ENCODE measurements around the gene WASF3. TPM values are rescaled to one million over a fixed set of nuclear protein-coding genes. Genes with fewer than 3 reads are reported as not detected.

WASF3 gene
- total RNA-seq, 1 donor from 2014 or later: 14.3 TPM

DNA sequence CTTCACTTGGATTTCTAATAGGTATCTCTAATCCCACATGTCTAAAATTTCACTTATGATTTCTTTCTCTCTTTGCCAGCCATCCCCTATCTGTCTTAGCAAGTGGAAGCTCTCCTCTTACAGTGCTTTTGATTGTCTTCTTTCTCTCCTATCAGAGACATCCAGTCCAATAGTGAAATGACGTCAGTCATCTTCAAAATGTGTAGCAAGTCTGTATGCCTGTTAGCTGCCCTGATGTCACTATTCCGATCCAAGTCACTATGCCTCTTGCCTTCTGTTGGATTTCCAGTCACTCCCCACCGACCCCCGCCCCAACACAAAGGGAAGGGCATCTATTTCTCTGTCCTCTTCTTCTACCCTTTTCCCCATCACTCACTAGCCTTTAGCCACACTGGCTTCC lies 96.4 kb downstream of the WASF3 start:
- DNase-seq (ENCODE audit: low spot score in 2 of 2): no peak
- TF ChIP-seq, protein P1, sequence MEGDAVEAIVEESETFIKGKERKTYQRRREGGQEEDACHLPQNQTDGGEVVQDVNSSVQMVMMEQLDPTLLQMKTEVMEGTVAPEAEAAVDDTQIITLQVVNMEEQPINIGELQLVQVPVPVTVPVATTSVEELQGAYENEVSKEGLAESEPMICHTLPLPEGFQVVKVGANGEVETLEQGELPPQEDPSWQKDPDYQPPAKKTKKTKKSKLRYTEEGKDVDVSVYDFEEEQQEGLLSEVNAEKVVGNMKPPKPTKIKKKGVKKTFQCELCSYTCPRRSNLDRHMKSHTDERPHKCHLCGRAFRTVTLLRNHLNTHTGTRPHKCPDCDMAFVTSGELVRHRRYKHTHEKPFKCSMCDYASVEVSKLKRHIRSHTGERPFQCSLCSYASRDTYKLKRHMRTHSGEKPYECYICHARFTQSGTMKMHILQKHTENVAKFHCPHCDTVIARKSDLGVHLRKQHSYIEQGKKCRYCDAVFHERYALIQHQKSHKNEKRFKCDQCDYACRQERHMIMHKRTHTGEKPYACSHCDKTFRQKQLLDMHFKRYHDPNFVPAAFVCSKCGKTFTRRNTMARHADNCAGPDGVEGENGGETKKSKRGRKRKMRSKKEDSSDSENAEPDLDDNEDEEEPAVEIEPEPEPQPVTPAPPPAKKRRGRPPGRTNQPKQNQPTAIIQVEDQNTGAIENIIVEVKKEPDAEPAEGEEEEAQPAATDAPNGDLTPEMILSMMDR (IDR thresholded peaks at IDR 0.05): no peak

DNA sequence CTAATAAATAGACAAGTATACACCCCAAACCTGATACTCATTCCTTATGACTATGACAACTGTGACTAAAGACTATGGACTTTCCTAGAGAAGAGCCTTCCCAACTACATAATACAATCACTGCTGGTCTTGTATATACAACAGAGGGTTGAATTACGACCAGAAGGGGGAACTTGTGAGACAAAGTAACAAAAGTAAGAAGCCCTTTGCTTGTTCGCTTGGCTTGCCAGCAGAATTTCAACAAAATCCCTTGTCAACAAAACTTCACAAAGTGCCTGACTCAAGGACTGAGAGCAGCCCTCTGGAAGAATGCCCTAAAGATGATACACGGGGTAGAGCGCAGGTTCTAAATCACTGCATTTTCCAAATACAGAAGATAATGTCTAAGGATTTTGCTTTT lies 99.4 kb downstream of the WASF3 start:
- Histone ChIP-seq H3K9me3 (no peaks in the 10 kb centered on the region), H3K36me3 (no peaks in the 10 kb centered on the region), H3K4me3 (no peak overlapping the region), H3K27me3 (no peaks in the 10 kb centered on the region), H3K27ac (no peak overlapping the region), H3K4me1 (no peaks in the 10 kb centered on the region)
- intact Hi-C loops (cut with DNase I): no loop called here
- TF ChIP-seq, protein P1 (IDR thresholded peaks at IDR 0.05): no peak
- DNase-seq (ENCODE audit: low spot score in 2 of 2): no peak

More for the DNA sequence above, 96.4 kb downstream of the WASF3 start:
- no peak overlapping the region for H3K27ac ChIP-seq
- H3K36me3 ChIP-seq: no peaks in the 10 kb centered on the region
- no peak overlapping the region for H3K4me3 ChIP-seq
- H3K27me3 ChIP-seq: no peaks in the 10 kb centered on the region
- intact Hi-C loops (cut with DNase I): no loop called here
- peaks cover 0 to 5% of the 10 kb centered on the region in 2 donors for H3K9me3 ChIP-seq
- no peaks in the 10 kb centered on the region for H3K4me1 ChIP-seq

DNA sequence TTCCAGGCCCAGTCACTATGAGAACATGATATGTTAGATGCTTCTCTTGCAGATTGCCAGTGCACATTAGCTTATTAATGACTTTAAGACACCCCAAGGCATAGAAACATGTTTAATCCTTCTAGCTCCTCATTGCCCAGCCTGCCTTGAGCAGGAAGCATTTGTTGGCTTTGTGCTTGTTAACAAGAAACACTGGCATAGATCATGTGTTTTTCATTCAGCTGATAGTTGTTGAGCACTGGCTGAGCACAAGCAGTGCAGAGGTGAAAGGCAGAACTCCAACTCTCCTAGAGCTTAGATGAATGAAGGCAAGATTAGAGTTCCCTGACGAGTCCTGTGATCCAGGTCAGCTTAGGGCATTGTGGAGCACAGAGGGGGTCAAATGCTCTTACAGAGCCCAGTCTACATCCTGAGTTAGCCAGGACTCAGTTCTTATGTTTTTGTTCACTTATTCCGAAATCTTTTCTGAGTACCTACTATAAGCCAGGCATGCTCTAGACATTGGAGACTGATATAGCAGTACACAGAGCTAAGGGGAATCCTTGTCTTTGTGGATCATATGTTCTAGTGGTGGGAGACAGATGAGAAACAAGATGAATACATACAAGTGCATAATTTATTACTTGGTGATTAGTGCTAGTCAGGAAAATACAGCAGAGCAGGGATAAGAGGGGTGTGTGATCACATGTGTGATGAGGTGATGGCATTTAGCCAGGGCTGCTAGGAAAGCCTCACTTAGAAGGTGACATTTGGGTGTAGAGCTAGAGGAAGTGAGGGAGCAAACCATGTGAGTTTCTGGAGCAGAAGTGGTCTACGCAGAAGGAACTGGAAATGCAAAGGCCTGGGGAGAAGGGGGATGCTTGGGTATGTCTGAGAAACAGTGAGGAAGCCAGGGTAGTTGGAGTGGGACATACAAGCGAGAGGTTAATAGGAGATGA lies 101.2 kb downstream of the WASF3 start:
- Histone ChIP-seq H3K27ac (no peak overlapping the region), H3K36me3 (no peaks in the 10 kb centered on the region), H3K27me3 (no peaks in the 10 kb centered on the region), H3K4me3 (no peak overlapping the region), H3K4me1 (no peaks in the 10 kb centered on the region), H3K9me3 (no peaks in the 10 kb centered on the region)
- DNase-seq (ENCODE audit: low spot score in 2 of 2): no peak
- intact Hi-C loops (cut with DNase I): no loop called here
- TF ChIP-seq, protein P1 (IDR thresholded peaks at IDR 0.05): no peak

DNA sequence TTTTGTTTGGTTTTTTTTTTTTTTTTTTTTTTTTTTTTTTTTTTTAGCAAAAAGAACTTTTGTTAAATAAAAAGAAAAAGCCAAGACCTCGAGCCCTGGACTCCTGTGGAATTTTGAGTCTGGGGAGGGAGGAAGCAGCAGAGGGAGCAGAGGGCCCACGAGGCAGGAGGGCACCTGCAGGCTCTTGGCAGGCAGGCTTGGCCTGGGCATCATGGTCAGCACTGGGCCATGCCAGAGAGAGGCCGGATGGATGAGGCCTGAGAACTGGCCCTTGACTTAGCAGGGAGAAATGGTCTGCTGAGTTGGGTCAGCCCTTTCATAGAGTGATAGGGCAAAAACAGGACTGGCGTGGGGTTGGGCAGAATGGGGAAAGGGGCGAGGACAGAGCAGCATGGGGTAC lies 102.7 kb downstream of the WASF3 start:
- intact Hi-C loops (cut with DNase I): no loop called here
- Histone ChIP-seq H3K27me3 (no peaks in the 10 kb centered on the region), H3K9me3 (no peaks in the 10 kb centered on the region), H3K4me3 (no peak overlapping the region), H3K27ac (no peak overlapping the region), H3K4me1 (no peaks in the 10 kb centered on the region), H3K36me3 (no peaks in the 10 kb centered on the region)
- TF ChIP-seq, protein P1 (IDR thresholded peaks at IDR 0.05): no peak
- DNase-seq (ENCODE audit: low spot score in 2 of 2): no peak

DNA sequence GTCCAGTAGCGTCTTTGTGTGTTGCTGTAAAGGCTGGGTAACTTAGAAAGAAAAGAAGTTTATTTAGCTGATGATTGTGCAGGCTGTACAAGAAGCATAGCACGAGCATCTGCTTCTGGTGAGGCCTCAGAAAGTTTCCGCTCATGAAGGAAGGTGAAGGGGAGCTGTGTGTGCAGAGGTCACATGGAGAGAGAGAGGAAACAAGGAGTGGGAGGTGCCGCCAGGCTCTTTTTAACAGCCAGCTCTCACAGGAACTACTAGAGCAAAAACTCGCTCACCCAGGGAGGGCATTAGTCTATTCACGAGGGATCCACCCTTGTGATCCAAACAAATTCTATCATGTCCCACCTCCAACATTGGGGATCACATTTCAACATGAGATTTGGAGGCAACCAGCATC lies 103.3 kb downstream of the WASF3 start:
- Histone ChIP-seq H3K4me3 (no peak overlapping the region), H3K27ac (no peak overlapping the region), H3K4me1 (no peaks in the 10 kb centered on the region), H3K27me3 (no peaks in the 10 kb centered on the region), H3K36me3 (no peaks in the 10 kb centered on the region), H3K9me3 (no peaks in the 10 kb centered on the region)
- TF ChIP-seq, protein P1 (IDR thresholded peaks at IDR 0.05): no peak
- intact Hi-C loops (cut with DNase I): no loop called here
- DNase-seq (ENCODE audit: low spot score in 2 of 2): no peak
